Pancreas (tissue), 10 donors: Measurements from ENCODE around the gene SPTBN1. TPM values are rescaled to one million over a fixed set of nuclear protein-coding genes. Genes with fewer than 3 reads are reported as not detected.
A peak's percentile ranks its signal among the peaks of the same experiment; 100 is the strongest.

Experiments
- ATAC-seq, 4 donors: fragments of 200-7000 bp; cut with Tn5 transposase; one replicate each; pipeline versions ENCODE4 v1.8.0 to v1.9.1; 2020; ENCODE audit warnings: mild to moderate bottlenecking in 4 of 4, moderate library complexity in 4 of 4
- DNase-seq, 6 donors: peaks; one replicate each; pipeline ENCODE4 v3.0.0-alpha.2; 2020
- FAIRE-seq: peaks from 2 replicates; lab custom pipeline; 2012; peaks lifted over from hg19 to GRCh38; lab: Jason Lieb, UNC
- H3K27ac ChIP-seq, 4 donors: fragments of 200-600 bp; sonication (generic); 1 replicate in 3 of 4; 2 replicates in 1 of 4; pipeline versions ENCODE4 v1.5.0 to v1.8.0; 2020
- H3K27me3 ChIP-seq, 4 donors: fragments of 200-600 bp; one replicate each; pipeline ENCODE4 v1.8.0; 2021
- H3K36me3 ChIP-seq, 3 donors: fragments of 200-600 bp; sonication (generic) in 1 of 3; one replicate each; pipeline versions ENCODE4 v1.5.0 to v1.8.0; 2020 to 2021
- H3K4me1 ChIP-seq, 3 donors: fragments of 200-600 bp; one replicate each; pipeline ENCODE4 v1.8.0; 2021
- H3K4me3 ChIP-seq, 4 donors: fragments of 200-600 bp; sonication (generic) in 2 of 4; one replicate each; pipeline versions ENCODE4 v1.5.0 to v1.8.0; 2020 to 2021
- H3K9me3 ChIP-seq, 4 donors: fragments of 200-600 bp; one replicate each; pipeline ENCODE4 v1.8.0; 2021
- WGBS, 2 donors: extraction: QIAGEN DNeasy Blood & Tissue Kit; methylation state at CpG; one replicate each; pipeline ENCODE4 v1.1.7; 2013; 5-methylcytosine and 5-hydroxymethylcytosine counted together
- intact Hi-C, 3 donors: fragments of 100-400 bp; cut with DNase I; formaldehyde crosslinking; loops; one replicate each; pipeline versions ENCODE4 v1.11.1 to v1.14.2; 2022
- polyA plus RNA-seq, 2 donors: library from polyadenylated mRNA; stranded (reverse); fragments of 200-250 nt; gene quantifications; one replicate each; pipeline ENCODE4 v1.2.3, GENCODE V29; 2013
- total RNA-seq, 6 donors: library from RNA; stranded (reverse); fragmentation: NEBNext Ultra II Directional in 4 of 6; extraction: Animal tissue kit (Norgen Biotek cat#: 25700) in 4 of 6; gene quantifications; one replicate each; pipeline versions ENCODE4 v1.2.1 to v1.2.4, GENCODE V29; 2021 to 2023
- TF ChIP-seq, protein P1 (sequence below), 4 donors: fragments of 200-600 bp; sonication (generic) in 3 of 4; IDR thresholded peaks; one replicate each; pipeline versions ENCODE4 v1.5.0 to v1.8.0; 2021; ENCODE audit warnings: antibody characterized with exemption in 4 of 4
- donor health status: healthy with polysubstance abuse.
- donor health status: DM: no; HTN: no; CAD: no; lungs with moderate emphysema.
- donor health status: DM: no; HTN: no; CAD: no.
- donor health status: control.
- donor health status: control.
- donor health status: Bipolar disorder and iron deficiency.
- donor health status: DM: yes; HTN: yes; CAD: no.
- donor health status: DM: no; HTN: no; CAD: no.
- donor health status: DM: no; HTN: no; CAD: no.
- donor health status: DM: yes; HTN: yes; CAD: no.

Gene SPTBN1
- total and polyA plus RNA-seq, 8 donors, result 43.8 to 192 (median 84.4) TPM

DNA sequence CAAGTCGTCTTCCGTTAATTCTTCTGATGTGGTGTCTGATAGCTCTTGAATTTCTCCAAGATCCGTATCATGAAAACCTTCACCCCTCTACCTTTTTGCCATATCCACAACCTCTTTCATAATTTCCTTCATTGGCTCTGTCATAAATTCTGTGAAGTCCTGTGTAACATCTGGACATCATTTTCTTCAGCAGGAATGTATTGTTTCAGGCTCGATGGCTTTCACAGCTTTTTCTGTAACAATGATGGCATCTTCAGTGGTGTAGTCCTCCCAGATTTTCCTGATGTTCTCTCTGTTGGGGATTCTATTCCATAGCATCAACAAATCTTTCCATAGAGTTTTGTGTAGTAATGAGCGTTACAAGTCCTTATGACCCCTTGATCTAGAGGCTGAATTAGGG lies 153.1 kb downstream of the SPTBN1 start:
- H3K36me3 ChIP-seq, result no peaks in the 10 kb centered on the region
- H3K27me3 ChIP-seq, result no peaks in the 10 kb centered on the region
- 88 to 92% methylated on average over 5 of the region's 5 CpGs for WGBS, 2 donors
- intact Hi-C loops, result no loop called here
- ATAC-seq, result no peak
- no peak for DNase-seq
- FAIRE-seq, result no peak
- H3K27ac ChIP-seq, result no peak overlapping the region
- TF ChIP-seq, protein P1, sequence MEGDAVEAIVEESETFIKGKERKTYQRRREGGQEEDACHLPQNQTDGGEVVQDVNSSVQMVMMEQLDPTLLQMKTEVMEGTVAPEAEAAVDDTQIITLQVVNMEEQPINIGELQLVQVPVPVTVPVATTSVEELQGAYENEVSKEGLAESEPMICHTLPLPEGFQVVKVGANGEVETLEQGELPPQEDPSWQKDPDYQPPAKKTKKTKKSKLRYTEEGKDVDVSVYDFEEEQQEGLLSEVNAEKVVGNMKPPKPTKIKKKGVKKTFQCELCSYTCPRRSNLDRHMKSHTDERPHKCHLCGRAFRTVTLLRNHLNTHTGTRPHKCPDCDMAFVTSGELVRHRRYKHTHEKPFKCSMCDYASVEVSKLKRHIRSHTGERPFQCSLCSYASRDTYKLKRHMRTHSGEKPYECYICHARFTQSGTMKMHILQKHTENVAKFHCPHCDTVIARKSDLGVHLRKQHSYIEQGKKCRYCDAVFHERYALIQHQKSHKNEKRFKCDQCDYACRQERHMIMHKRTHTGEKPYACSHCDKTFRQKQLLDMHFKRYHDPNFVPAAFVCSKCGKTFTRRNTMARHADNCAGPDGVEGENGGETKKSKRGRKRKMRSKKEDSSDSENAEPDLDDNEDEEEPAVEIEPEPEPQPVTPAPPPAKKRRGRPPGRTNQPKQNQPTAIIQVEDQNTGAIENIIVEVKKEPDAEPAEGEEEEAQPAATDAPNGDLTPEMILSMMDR (IDR thresholded peaks at IDR 0.05), result no peak
- H3K9me3 ChIP-seq, result no peaks in the 10 kb centered on the region
- H3K4me3 ChIP-seq, result no peak overlapping the region
- peaks cover 19 to 42% (median 20%) of the 10 kb centered on the region in 3 donors for H3K4me1 ChIP-seq

DNA sequence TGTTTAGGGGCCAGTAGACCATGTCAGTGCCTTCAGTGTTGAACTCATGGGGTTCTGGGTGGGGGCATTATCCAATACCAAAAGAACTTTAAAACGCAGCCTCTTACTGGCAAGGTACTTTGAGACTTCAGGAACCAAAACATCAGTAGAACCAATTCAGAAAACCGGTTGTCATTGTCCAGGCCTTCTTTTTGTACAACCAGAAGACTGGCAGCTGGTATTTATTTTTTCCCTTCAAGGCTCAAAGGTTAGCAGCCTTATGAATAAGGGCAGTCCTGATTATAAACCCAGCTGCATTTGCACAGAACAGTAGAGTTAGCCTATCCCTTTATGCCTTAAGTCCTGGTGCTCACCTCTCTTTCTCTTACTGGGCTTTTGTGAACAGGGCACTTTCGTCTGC lies 153.5 kb downstream of the SPTBN1 start:
- no peaks in the 10 kb centered on the region for H3K27me3 ChIP-seq
- intact Hi-C loops, result no loop called here
- no peak overlapping the region for H3K4me3 ChIP-seq
- no peaks in the 10 kb centered on the region for H3K9me3 ChIP-seq
- peaks cover 19 to 44% (median 20%) of the 10 kb centered on the region in 3 donors for H3K4me1 ChIP-seq
- 39 to 43% methylated on average over 3 of the region's 3 CpGs for WGBS, 2 donors
- H3K36me3 ChIP-seq, result no peaks in the 10 kb centered on the region
- ATAC-seq, result peak in 2 of 4 donors; percentile 15 to 23
- H3K27ac ChIP-seq, result no peak overlapping the region
- TF ChIP-seq, protein P1 (IDR thresholded peaks at IDR 0.05), result no peak
- no peak for FAIRE-seq
- DNase-seq, result no peak

DNA sequence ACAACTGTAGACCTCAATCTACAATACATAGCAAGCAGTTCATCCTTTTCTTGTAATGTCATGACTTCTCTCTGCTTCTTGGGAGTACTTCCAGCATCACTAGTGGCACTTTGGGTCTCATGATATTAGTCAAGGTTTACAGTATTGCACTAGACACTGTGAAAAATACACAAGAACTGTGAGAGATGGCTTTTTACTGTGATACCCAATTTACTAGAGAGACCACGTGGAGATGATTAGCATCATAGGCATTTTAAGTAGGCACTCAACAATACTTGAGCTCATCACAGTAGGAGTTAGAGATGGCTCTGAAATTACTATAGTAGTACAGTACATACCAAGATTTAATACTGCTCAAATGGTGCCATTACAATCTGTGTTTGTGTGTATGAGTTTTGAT lies 154.6 kb downstream of the SPTBN1 start:
- DNase-seq (no peak), ATAC-seq (no peak), FAIRE-seq (no peak)
- no peaks in the 10 kb centered on the region for H3K9me3 ChIP-seq
- no peaks in the 10 kb centered on the region for H3K27me3 ChIP-seq
- TF ChIP-seq, protein P1 (IDR thresholded peaks at IDR 0.05), result no peak
- H3K4me1 ChIP-seq, result peaks cover 19 to 44% (median 20%) of the 10 kb centered on the region in 3 donors
- no peak overlapping the region for H3K27ac ChIP-seq
- no peaks in the 10 kb centered on the region for H3K36me3 ChIP-seq
- no peak overlapping the region for H3K4me3 ChIP-seq
- intact Hi-C loops, result no loop called here
- 80 to 88% methylated on average over 1 of the region's 1 CpG for WGBS, 2 donors

DNA sequence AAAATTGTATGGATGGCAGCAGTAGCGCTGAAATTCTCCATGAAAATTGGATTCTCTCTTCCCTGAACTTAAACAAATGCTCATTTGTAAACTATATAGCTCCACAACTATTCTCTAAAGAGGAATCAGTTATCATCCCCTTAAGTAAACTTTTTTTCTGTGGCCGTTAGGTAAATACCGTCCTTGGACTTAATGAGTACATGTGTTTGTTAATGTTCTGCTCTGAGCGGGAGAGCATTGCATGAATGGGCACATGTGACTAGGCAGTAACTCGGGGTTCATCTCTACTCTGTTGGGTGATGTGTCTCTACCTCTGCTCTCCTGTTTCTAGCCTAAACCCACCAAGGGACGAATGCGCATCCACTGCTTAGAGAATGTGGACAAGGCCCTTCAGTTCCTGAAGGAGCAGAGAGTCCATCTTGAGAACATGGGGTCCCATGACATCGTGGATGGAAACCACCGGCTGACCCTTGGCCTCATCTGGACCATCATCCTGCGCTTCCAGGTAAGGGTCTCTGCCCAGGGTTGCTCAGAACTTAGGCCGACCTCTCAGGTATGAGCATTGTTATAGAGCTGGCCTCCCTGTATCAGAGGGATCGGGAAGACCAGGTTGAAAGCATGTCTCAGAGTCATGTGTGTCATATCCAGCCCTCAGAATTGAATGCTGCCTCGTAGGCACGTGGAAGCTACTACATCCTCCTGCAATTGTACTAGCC lies 155.9 kb downstream of the SPTBN1 start:
- Histone ChIP-seq H3K4me1 (peaks cover 19 to 48% (median 20%) of the 10 kb centered on the region in 3 donors), H3K4me3 (no peak overlapping the region), H3K9me3 (no peaks in the 10 kb centered on the region), H3K27ac (no peak overlapping the region), H3K36me3 (peaks cover 0 to 8% (median 0%) of the 10 kb centered on the region in 3 donors), H3K27me3 (no peaks in the 10 kb centered on the region)
- FAIRE-seq (no peak), ATAC-seq (peak in 1 of 4 donors; percentile 38), DNase-seq (no peak)
- intact Hi-C loops, result no loop called here
- TF ChIP-seq, protein P1 (IDR thresholded peaks at IDR 0.05), result no peak
- WGBS, 2 donors, result 72 to 73% methylated on average over 14 of the region's 14 CpGs

DNA sequence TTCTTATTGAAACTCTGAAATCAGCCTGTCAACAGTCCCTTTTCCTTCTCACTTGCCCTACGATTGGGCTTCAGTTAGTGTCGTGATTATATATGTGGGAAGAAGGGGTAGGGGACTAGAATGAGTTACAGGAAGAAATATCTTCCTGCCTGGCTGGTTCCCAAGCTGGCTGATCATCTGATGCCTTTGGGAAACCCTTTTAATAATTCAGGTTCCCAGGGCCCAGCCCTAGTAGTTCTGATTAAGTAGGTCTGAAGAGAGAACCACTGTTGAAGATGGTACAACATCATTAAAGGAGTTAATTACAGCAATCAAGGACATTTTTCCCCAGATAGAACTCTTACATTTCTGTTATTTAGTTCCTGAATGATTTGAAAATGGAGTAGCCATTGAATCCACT lies 157.3 kb downstream of the SPTBN1 start:
- Histone ChIP-seq H3K27ac (peak overlapping the region in 2 of 4 donors; percentile 45 to 55), H3K27me3 (no peaks in the 10 kb centered on the region), H3K36me3 (peaks cover 0 to 20% (median 0%) of the 10 kb centered on the region in 3 donors), H3K4me1 (peaks cover 26 to 59% (median 32%) of the 10 kb centered on the region in 3 donors), H3K4me3 (no peak overlapping the region), H3K9me3 (no peaks in the 10 kb centered on the region)
- intact Hi-C loops, result no loop called here
- 54 to 58% methylated on average over 2 of the region's 2 CpGs for WGBS, 2 donors
- ATAC-seq (peak; percentile 33 to 50 (median 38)), DNase-seq (no peak), FAIRE-seq (no peak)
- TF ChIP-seq, protein P1 (IDR thresholded peaks at IDR 0.05), result no peak
